Measurements from ENCODE around the gene KCNC1. TPM values are rescaled to one million over a fixed set of nuclear protein-coding genes. Genes with fewer than 3 reads are reported as not detected.

KCNC1 gene
- total and polyA plus RNA-seq, 2 of the 13 experiments (the other 11 are each of a cell fraction or from before 2014, with no cell fraction given): 0.01 to 0.04 TPM

GRCh38 chr11:17693531-17693930 is 41.0 kb upstream of the KCNC1 start:
- no peak overlapping the region for H3K4me3 ChIP-seq (replicated peaks in 1 of 3; ENCODE audit: insufficient read depth in 1 of 3, low read depth in 2 of 3, low read length in 3 of 3)
- DNase-seq (ENCODE audit: low spot score) (no peak), ATAC-seq (no peak), FAIRE-seq (no peak)
- intact Hi-C loops (cut with micrococcal nuclease; ENCODE audit: unreplicated experiment) (no loop called here), in situ Hi-C loops (cut with HindIII; ENCODE audit: extremely low pct_ligation_motif_present, low pct_unique_long_range_greater_than_20kb) (no loop called here)
- peaks cover 8 to 52% of the 10 kb centered on the region in 2 experiments for H3K27me3 ChIP-seq (ENCODE audit: control insufficient read depth in 1 of 2, insufficient read depth in 2 of 2, low read length in 2 of 2)
- H3K4me1 ChIP-seq (ENCODE audit: insufficient read depth, low read length): no peaks in the 10 kb centered on the region
- ChIA-PET POLR2A (no interaction called here), CTCF (ENCODE audit: low intra/inter-chr PET ratio, low total read pairs) (no interaction called here)
- H3K36me3 ChIP-seq (replicated peaks in 1 of 2; ENCODE audit: control insufficient read depth in 1 of 2, insufficient read depth in 2 of 2, low read length in 2 of 2): no peaks in the 10 kb centered on the region
- no peak overlapping the region for H3K27ac ChIP-seq (ENCODE audit: extremely low read length, insufficient read depth, low read length)
- H3K79me2 ChIP-seq (ENCODE audit: insufficient read depth, low read length): no peaks in the 10 kb centered on the region
- BruUV-seq (replicated peaks): no TSS peak
- no peak overlapping the region for H3K4me2 ChIP-seq (ENCODE audit: low read depth, low read length)
- no peak overlapping the region for H2AFZ ChIP-seq (ENCODE audit: low read length)
- 0% methylated on average over 4 of the region's 4 CpGs for whole genome bisulfite sequencing (ENCODE audit: low lambda C conversion rate)
- no peaks in the 10 kb centered on the region for H4K20me1 ChIP-seq (ENCODE audit: insufficient read depth, low read length)
- no peak overlapping the region for H3K9ac ChIP-seq (ENCODE audit: insufficient read depth, low read depth, low read length)
- no peaks in the 10 kb centered on the region for H3K9me3 ChIP-seq (ENCODE audit: low read length)
- no peak for TF ChIP-seq BATF2 (CRISPR knock-in tag; IDR thresholded peaks at IDR 0.05)
- no peak for TF ChIP-seq MYPOP (CRISPR knock-in tag; IDR thresholded peaks at IDR 0.05)
- no peak for TF ChIP-seq MIER2 (CRISPR knock-in tag; IDR thresholded peaks at IDR 0.05)
- TF ChIP-seq ETV5 (CRISPR knock-in tag; IDR thresholded peaks at IDR 0.05; ENCODE audit: borderline replicate concordance): no peak
- TF ChIP-seq ZFP82 (CRISPR knock-in tag; IDR thresholded peaks at IDR 0.05; ENCODE audit: borderline replicate concordance): no peak
- no peak for TF ChIP-seq ZNF703 (CRISPR knock-in tag; IDR thresholded peaks at IDR 0.05; ENCODE audit: borderline replicate concordance)
- no peak for TF ChIP-seq PHB2 (IDR thresholded peaks at IDR 0.05; ENCODE audit: partially characterized antibody)
- TF ChIP-seq BCLAF1 (IDR thresholded peaks at IDR 0.05): no peak
- TF ChIP-seq MNT (IDR thresholded peaks at IDR 0.05): no peak
- no peak for TF ChIP-seq RORA (CRISPR knock-in tag; IDR thresholded peaks at IDR 0.05)
- TF ChIP-seq ZNF33A (CRISPR knock-in tag; IDR thresholded peaks at IDR 0.05; ENCODE audit: borderline replicate concordance): no peak
- no peak for TF ChIP-seq ZNF619 (CRISPR knock-in tag; IDR thresholded peaks at IDR 0.05)
- TF ChIP-seq HCFC1 (IDR thresholded peaks at IDR 0.05; ENCODE audit: low read depth, low read length): no peak

Measured in HepG2 (cell line).